T-helper 1 cell treated with Interleukin-12 subunit alpha and Interleukin-12 subunit beta and Interleukin-4 antibody, amounts not matched to agents 30 ng/mL and 1 ng/mL, for 36 hours (primary cell): ENCODE measurements around the gene AUP1. TPM values are rescaled to one million over a fixed set of nuclear protein-coding genes. Genes with fewer than 3 reads are reported as not detected.

Experiments
- intact Hi-C: fragments of 100-400 bp; cut with micrococcal nuclease; formaldehyde crosslinking; loops from one replicate; pipeline ENCODE4 v1.15.1; 2024
- total RNA-seq: library from RNA; stranded (reverse); gene quantifications from 2 replicates; pipeline ENCODE4 v1.2.3, GENCODE V29; 2022

Gene AUP1
- total RNA-seq, 1 donor from 2014 or later: 156 TPM

- intact Hi-C loops: loop anchor here (1.0 kb wide), 1 partner anchor 10 kb away; no protein-coding TSS in a partner anchor
These were observed 29.1 kb upstream of the AUP1 start for GRCh38 chr2:74558284-74559230.

GRCh38 chr2:74556831-74557370 lies 27.4 kb upstream of the AUP1 start:
- intact Hi-C loops: no loop called here

- intact Hi-C loops: no loop called here
These were observed 26.7 kb upstream of the AUP1 start for GRCh38 chr2:74556159-74556558.

- intact Hi-C loops: loop anchor here (2.0 kb wide), 2 partner anchors 19 to 403 kb away; partner anchors contain the start of gene POLE4
These were observed 26.2 kb upstream of the AUP1 start for GRCh38 chr2:74555610-74556103.

GRCh38 chr2:74554820-74555531 lies 25.5 kb upstream of the AUP1 start:
- intact Hi-C loops: loop anchor here (1.0 to 5.0 kb wide), 14 partner anchors 20 to 1322 kb away; partner anchors contain the start of genes AUP1, C2orf81, DGUOK and HTRA2

GRCh38 chr2:74553892-74554819 lies 24.6 kb upstream of the AUP1 start, which contains the start of the genes DOK1 and LOXL3:
TSS of gene DOK1 (plus strand) at chr2:74554720. CDS start at chr2:74554755, 35 bp downstream.
TSS of gene LOXL3 (minus strand) at chr2:74553942. CDS start at chr2:74552634, 1,308 bp downstream.
- intact Hi-C loops: loop anchor here (1.0 to 5.0 kb wide), 14 partner anchors 21 to 1321 kb away; partner anchors contain the start of genes AUP1, C2orf81, DGUOK and HTRA2

GRCh38 chr2:74552914-74553811 lies 23.7 kb upstream of the AUP1 start:
- intact Hi-C loops: loop anchor here (5.0 kb wide), 1 partner anchor 356 kb away; the partner anchor contains the start of gene MTHFD2

- intact Hi-C loops: loop anchor here (5.0 kb wide), 1 partner anchor 355 kb away; the partner anchor contains the start of gene MTHFD2
These were observed 22.7 kb upstream of the AUP1 start for GRCh38 chr2:74551942-74552913.

GRCh38 chr2:74551530-74551929 lies 22.0 kb upstream of the AUP1 start:
- intact Hi-C loops: loop anchor here (5.0 kb wide), 1 partner anchor 354 kb away; the partner anchor contains the start of gene MTHFD2

GRCh38 chr2:74550231-74550630 lies 20.7 kb upstream of the AUP1 start:
- intact Hi-C loops: loop anchor here (5.0 kb wide), 1 partner anchor 353 kb away; the partner anchor contains the start of gene MTHFD2

- intact Hi-C loops: no loop called here
These were observed 19.7 kb upstream of the AUP1 start for GRCh38 chr2:74548900-74549826.

- intact Hi-C loops: no loop called here
These were observed 18.9 kb upstream of the AUP1 start for GRCh38 chr2:74548285-74548899.

- intact Hi-C loops: no loop called here
These were observed 16.5 kb upstream of the AUP1 start for GRCh38 chr2:74546004-74546403.

GRCh38 chr2:74544634-74545033 lies 15.1 kb upstream of the AUP1 start:
- intact Hi-C loops: loop anchor here (1.0 kb wide), 2 partner anchors 43 to 61 kb away; partner anchors contain the start of gene TTC31

GRCh38 chr2:74542978-74543377 lies 13.5 kb upstream of the AUP1 start:
- intact Hi-C loops: no loop called here

GRCh38 chr2:74540291-74540690 lies 10.8 kb upstream of the AUP1 start:
- intact Hi-C loops: no loop called here
